AG04450 (cell line): ENCODE data around the gene CLBA1. TPM values are rescaled to one million over a fixed set of nuclear protein-coding genes. Genes with fewer than 3 reads are reported as not detected.

Experiments
- CTCF ChIA-PET: fragments of 300-600, 350-600 bp; formaldehyde crosslinking; extraction: SDS; loops from one replicate; lab custom pipeline; 2022; ENCODE audit warnings: antibody characterized with exemption, inconsistent platforms; lab: Charles Lee
- POLR2A ChIA-PET: fragments of 350-600 bp; formaldehyde crosslinking; extraction: SDS; loops from one replicate; lab custom pipeline; 2021; ENCODE audit warnings: antibody characterized with exemption, inconsistent platforms; lab: Yijun Ruan, JAX
- DNase-seq: peaks from one replicate; pipeline ENCODE4 v3.0.0-alpha.2; 2011; ENCODE audit warnings: low read depth, low spot score
- H3K27ac ChIP-seq: one replicate; pipeline ENCODE4 v1.5.1; 2012; ENCODE audit warnings: low read depth, low read length, control low read depth
- H3K27me3 ChIP-seq: one replicate; pipeline ENCODE4 v1.6.0; 2012; ENCODE audit warnings: low read length; ENCODE audit not compliant: control insufficient read depth, insufficient read depth
- H3K4me3 ChIP-seq: 2 replicates; pipeline ENCODE4 v1.5.1; 2011; ENCODE audit warnings: mild to moderate bottlenecking, low read depth, low read length, control low read depth
- H3K9me3 ChIP-seq: 2 replicates; pipeline ENCODE4 v1.5.1; 2012; ENCODE audit warnings: low read length; ENCODE audit not compliant: control insufficient read depth, insufficient read depth
- CTCF ChIP-seq: IDR thresholded peaks from 2 replicates; pipeline ENCODE4 v1.5.1; 2011; ENCODE audit warnings: low read depth, low read length, control low read depth, inconsistent platforms
- polyA minus RNA-seq: library from RNA; depleted of rRNA, polyadenylated mRNA; stranded (reverse); fragments of >200 nt; gene quantifications from 2 replicates; pipeline ENCODE4 v1.2.3, GENCODE V29; 2011; rRNA and poly(A)+ RNA removed
- polyA plus RNA-seq: library from polyadenylated mRNA; depleted of rRNA; stranded (reverse); fragments of >200 nt; gene quantifications from 2 replicates; pipeline ENCODE4 v1.2.3, GENCODE V29; 2011; rRNA removed

The CLBA1 gene
- polyA plus RNA-seq = 4.6 and 4.9 TPM in 2 replicates
- 2.4 and 4.2 TPM in 2 replicates for polyA minus RNA-seq

GRCh38 chr14:104985675-104986486 lies at the start of gene CLBA1:
Gene CLBA1 (plus strand): TSS chr14:104985788. CDS start chr14:104986432, 644 bp downstream.
- H3K4me3 ChIP-seq = peak within 1 kb of the TSS; percentile 69
- H3K27ac ChIP-seq = no peak within 1 kb of the TSS
- ChIA-PET POLR2A (interaction anchor here (0.6 to 1.3 kb wide), 7 partner anchors 10 to 233 kb away, joined by 3 to 14 read pairs (median 4); partner anchors contain the start of genes CDCA4 and SIVA1), CTCF (interaction anchor here (0.6 to 3.4 kb wide), 7 partner anchors 10 to 101 kb away, joined by 3 to 15 read pairs (median 3); no protein-coding TSS in a partner anchor)
- H3K9me3 ChIP-seq = peaks cover 3% of the 10 kb centered on the region; the same call in 1 of the 2 replicates
- H3K27me3 ChIP-seq = peaks cover 2% of the 10 kb centered on the region
- no peak for TF ChIP-seq CTCF
- peak; percentile 70 for DNase-seq

GRCh38 chr14:104935955-104936354 lies 49.6 kb upstream of the CLBA1 start:
- no peak overlapping the region for H3K4me3 ChIP-seq
- TF ChIP-seq CTCF = no peak
- ChIA-PET POLR2A (no interaction called here), CTCF (interaction anchor here (0.6 kb wide), 1 partner anchor 110 kb away, joined by 3 read pairs; no protein-coding TSS in a partner anchor)
- peaks cover 39% of the 10 kb centered on the region for H3K27me3 ChIP-seq
- no peak for DNase-seq
- H3K9me3 ChIP-seq = no peaks in the 10 kb centered on the region; the same call in 1 of the 2 replicates
- H3K27ac ChIP-seq = no peak overlapping the region

GRCh38 chr14:104936361-104937155 lies 49.0 kb upstream of the CLBA1 start:
- ChIA-PET CTCF (interaction anchor here (0.7 to 1.3 kb wide), 2 partner anchors 93 to 109 kb away, joined by 3 to 5 read pairs; no protein-coding TSS in a partner anchor), POLR2A (no interaction called here)
- H3K4me3 ChIP-seq = no peak overlapping the region
- no peak for TF ChIP-seq CTCF
- no peak overlapping the region for H3K27ac ChIP-seq
- H3K9me3 ChIP-seq = no peaks in the 10 kb centered on the region; the same call in 1 of the 2 replicates
- H3K27me3 ChIP-seq = peaks cover 38% of the 10 kb centered on the region
- no peak for DNase-seq

- ChIA-PET CTCF (interaction anchor here (0.7 to 1.3 kb wide), 2 partner anchors 92 to 108 kb away, joined by 3 to 5 read pairs; no protein-coding TSS in a partner anchor), POLR2A (interaction anchor here (1.3 kb wide), 1 partner anchor 36 kb away, joined by 3 read pairs; no protein-coding TSS in a partner anchor)
- H3K27me3 ChIP-seq = peaks cover 32% of the 10 kb centered on the region
- H3K27ac ChIP-seq = no peak overlapping the region
- H3K4me3 ChIP-seq = no peak overlapping the region
- DNase-seq = no peak
- TF ChIP-seq CTCF = no peak
- H3K9me3 ChIP-seq = no peaks in the 10 kb centered on the region; the same call in 1 of the 2 replicates
Measured at GRCh38 chr14:104937161-104937560, 48.4 kb upstream of the CLBA1 start.
